ENCODE measurements around the gene PLA2G4E.

PLA2G4E gene

GRCh38 chr15:42018306-42019224, 2.3 kb downstream of the PLA2G4E start:
- no peak for DNase-seq (ENCODE audit: low spot score)

GRCh38 chr15:42016971-42017370, 3.9 kb downstream of the PLA2G4E start:
- DNase-seq (ENCODE audit: low spot score) = no peak

GRCh38 chr15:42014406-42014805, 6.4 kb downstream of the PLA2G4E start:
- no peak for DNase-seq (ENCODE audit: low spot score)

GRCh38 chr15:42012928-42013482, 7.8 kb downstream of the PLA2G4E start:
- no peak for DNase-seq (ENCODE audit: low spot score)

GRCh38 chr15:42012241-42012640, 8.6 kb downstream of the PLA2G4E start:
- DNase-seq (ENCODE audit: low spot score) = no peak

GRCh38 chr15:42011074-42011473, 9.8 kb downstream of the PLA2G4E start:
- DNase-seq (ENCODE audit: low spot score) = no peak

- no peak for DNase-seq (ENCODE audit: low spot score)
These were observed 10.4 kb downstream of the PLA2G4E start for GRCh38 chr15:42010434-42010833.

- no peak for DNase-seq (ENCODE audit: low spot score)
These were observed 11.4 kb downstream of the PLA2G4E start for GRCh38 chr15:42009474-42009873.

- no peak for DNase-seq (ENCODE audit: low spot score)
These were observed 11.8 kb downstream of the PLA2G4E start for GRCh38 chr15:42009022-42009421.

- DNase-seq (ENCODE audit: low spot score) = no peak
These were observed 13.5 kb downstream of the PLA2G4E start for GRCh38 chr15:42007386-42007785.

- no peak for DNase-seq (ENCODE audit: low spot score)
These were observed 18.5 kb downstream of the PLA2G4E start for GRCh38 chr15:42002333-42002732.

- no peak for DNase-seq (ENCODE audit: low spot score)
These were observed 19.6 kb downstream of the PLA2G4E start for GRCh38 chr15:42001236-42001635.

- DNase-seq (ENCODE audit: low spot score) = no peak
These were observed 21.3 kb downstream of the PLA2G4E start for GRCh38 chr15:41999290-42000285.

GRCh38 chr15:41997845-41998244, 23.0 kb downstream of the PLA2G4E start:
- no peak for DNase-seq (ENCODE audit: low spot score)

- DNase-seq (ENCODE audit: low spot score) = no peak
These were observed 23.8 kb downstream of the PLA2G4E start for GRCh38 chr15:41996921-41997592.

- DNase-seq (ENCODE audit: low spot score) = no peak
These were observed 24.5 kb downstream of the PLA2G4E start for GRCh38 chr15:41996376-41996775.

GRCh38 chr15:41995476-41995855, 25.4 kb downstream of the PLA2G4E start:
- no peak for DNase-seq (ENCODE audit: low spot score)

GRCh38 chr15:41994772-41995475, 25.9 kb downstream of the PLA2G4E start:
- no peak for DNase-seq (ENCODE audit: low spot score)

GRCh38 chr15:41994171-41994650, 26.6 kb downstream of the PLA2G4E start:
- no peak for DNase-seq (ENCODE audit: low spot score)

GRCh38 chr15:41993472-41994170, 27.2 kb downstream of the PLA2G4E start:
- no peak for DNase-seq (ENCODE audit: low spot score)
